Fibroblast of mammary gland (primary cell): Measurements from ENCODE around the gene PTGDS.

Experiments
- DNase-seq: peaks from one replicate; pipeline ENCODE4 v3.0.0-alpha.2; 2010; ENCODE audit warnings: low read depth
- H3K4me3 ChIP-seq: 2 replicates; pipeline ENCODE4 v1.5.1; 2011; ENCODE audit warnings: low read depth, mild to moderate bottlenecking, low read length, moderate library complexity; ENCODE audit not compliant: control insufficient read depth
- TF ChIP-seq, protein P1 (sequence below): conservative IDR thresholded peaks from 2 replicates; pipeline ENCODE4 v1.5.1; 2011; ENCODE audit warnings: low read depth, low read length, inconsistent platforms; ENCODE audit not compliant: control insufficient read depth, insufficient read depth

PTGDS gene

DNA sequence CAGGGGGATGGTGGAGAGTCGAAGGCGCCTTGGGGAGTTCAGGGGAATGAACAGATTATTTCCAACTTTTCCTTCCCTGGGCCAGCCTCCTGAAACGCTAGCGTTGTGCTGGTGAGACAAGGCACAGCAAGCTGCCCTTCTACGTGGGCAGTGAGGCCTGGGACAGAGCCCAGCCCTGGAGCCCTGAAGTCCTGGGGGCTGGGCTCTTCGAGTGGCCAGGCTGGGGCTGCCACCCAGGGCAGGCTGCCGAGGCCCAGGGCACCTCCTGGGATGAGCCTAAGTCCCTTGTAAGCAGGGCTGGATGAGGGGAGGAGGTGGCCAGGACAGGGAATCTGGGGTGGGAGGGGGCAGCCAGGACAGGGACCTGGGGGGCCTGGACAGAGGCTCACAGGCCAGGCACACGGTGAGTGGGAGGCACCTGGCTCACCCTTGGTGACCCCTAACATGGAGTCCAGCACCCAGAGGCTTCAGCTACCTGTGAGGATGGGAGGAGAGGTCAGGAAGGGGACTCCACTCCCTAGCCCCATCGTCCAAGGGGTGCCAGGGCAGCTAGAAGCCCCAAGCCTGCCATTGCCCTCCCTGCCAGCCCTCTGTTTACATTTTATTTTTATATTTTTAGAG, 26.5 kb upstream of the PTGDS start:
- no peak for DNase-seq
- H3K4me3 ChIP-seq, result no peak overlapping the region
- TF ChIP-seq, protein P1, sequence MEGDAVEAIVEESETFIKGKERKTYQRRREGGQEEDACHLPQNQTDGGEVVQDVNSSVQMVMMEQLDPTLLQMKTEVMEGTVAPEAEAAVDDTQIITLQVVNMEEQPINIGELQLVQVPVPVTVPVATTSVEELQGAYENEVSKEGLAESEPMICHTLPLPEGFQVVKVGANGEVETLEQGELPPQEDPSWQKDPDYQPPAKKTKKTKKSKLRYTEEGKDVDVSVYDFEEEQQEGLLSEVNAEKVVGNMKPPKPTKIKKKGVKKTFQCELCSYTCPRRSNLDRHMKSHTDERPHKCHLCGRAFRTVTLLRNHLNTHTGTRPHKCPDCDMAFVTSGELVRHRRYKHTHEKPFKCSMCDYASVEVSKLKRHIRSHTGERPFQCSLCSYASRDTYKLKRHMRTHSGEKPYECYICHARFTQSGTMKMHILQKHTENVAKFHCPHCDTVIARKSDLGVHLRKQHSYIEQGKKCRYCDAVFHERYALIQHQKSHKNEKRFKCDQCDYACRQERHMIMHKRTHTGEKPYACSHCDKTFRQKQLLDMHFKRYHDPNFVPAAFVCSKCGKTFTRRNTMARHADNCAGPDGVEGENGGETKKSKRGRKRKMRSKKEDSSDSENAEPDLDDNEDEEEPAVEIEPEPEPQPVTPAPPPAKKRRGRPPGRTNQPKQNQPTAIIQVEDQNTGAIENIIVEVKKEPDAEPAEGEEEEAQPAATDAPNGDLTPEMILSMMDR, result no peak

DNA sequence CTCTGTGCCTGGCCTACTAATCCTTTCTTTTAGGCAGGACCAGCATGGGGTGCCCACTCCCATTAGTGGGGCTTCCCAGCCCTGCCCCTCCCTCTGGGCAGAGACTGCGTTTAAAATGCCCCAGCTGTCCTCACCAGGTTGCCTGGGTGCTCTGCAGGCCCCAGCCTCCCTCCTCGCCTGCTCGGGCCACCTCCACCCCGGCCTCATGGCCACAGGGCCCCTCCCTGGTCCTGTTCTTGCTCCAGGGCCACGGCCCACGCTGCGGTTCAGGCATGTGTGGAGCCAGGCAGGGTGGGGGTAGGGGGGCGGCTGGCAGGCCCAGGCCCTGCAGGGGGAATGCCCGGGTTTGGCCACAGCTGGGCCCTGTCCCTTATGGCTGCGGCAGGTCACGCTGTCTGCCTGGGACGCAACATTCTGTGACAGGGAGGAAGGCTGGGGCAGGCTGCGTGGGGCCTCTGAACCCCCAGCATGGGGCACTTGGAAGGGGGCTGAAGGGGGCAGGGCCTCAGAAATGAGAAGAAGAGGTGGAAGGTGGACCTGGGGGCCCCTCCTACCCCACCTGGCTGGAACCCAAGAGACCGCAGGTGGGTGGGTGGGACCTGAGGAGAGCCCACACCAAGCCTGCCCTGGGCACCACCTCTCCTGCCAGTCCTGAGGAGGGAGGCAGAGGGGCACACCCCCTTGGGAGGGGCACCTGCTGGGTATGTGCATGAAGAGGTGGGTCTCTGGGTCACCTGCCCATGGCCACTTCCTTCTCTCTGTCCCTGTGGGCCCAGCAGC, 25.6 kb upstream of the PTGDS start, which contains the start of gene LCN12:
LCN12 (plus strand) TSS at position 733 of the 780 bp plus-strand sequence. CDS start 55 bp downstream, outside the sequence.
- no peak within 1 kb of the TSS for H3K4me3 ChIP-seq
- DNase-seq, result no peak
- TF ChIP-seq, protein P1, result no peak

DNA sequence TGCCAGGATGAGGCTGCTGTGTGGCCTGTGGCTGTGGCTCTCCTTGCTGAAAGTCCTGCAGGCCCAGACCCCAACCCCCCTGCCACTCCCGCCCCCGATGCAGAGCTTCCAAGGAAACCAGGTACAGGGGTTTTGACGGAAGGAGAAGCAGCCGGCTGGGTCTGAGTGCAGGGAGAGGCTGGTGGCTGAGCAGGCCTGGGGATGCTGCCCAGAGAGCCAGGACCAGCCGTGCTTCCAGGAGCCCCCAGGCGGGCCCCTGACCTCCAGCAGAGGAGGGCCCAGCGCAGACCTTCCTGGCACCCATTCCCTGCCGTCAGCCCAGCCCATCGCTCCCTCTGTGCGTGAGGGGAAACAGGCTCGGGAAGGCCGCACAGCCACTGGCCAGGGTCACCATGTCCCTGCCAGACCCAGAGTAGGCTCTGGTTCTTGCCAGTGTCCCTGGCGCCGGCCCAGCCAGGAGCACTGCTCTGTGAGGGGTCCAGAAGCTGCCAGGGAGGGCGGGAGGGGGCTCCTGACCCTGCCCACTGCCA, 24.9 kb upstream of the PTGDS start:
- H3K4me3 ChIP-seq, result no peak overlapping the region
- DNase-seq, result no peak
- TF ChIP-seq, protein P1, result no peak

DNA sequence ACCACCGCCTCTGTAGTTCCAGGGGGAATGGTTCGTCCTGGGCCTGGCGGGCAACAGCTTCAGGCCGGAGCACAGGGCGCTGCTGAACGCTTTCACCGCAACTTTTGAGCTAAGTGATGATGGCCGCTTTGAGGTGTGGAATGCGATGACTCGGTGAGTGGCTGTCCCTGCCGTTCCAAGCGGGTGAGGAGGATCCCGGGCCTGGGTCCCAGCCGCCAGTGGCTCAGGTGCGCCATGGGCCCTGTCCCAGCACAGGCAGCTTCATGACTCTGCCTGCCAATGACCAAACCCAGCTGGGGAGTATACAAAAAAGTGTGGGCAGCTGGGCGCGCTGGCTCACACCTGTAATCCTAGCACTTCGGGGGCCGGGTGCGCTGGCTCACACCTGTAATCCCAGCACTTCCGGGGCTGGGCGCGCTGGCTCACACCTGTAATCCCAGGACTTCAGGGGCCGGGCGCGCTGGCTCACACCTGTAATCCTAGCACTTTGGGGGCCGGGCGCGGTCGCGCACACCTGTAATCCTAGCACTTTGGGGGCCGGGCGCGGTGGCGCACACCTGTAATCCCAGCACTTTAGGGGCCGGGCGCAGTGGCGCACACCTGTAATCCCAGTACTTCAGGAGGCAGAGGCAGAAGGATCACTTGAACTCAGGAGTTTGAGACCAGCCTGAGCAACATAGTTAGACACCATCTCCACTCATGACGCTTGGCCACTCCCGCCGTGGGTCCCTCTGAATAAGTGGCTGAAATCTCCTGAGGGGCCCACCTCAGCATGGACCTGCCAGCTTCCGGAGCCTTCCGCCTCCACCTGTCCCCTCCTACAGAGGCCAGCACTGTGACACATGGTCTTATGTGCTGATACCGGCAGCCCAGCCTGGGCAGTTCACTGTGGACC, 24.2 kb upstream of the PTGDS start:
- H3K4me3 ChIP-seq, result no peak overlapping the region

DNA sequence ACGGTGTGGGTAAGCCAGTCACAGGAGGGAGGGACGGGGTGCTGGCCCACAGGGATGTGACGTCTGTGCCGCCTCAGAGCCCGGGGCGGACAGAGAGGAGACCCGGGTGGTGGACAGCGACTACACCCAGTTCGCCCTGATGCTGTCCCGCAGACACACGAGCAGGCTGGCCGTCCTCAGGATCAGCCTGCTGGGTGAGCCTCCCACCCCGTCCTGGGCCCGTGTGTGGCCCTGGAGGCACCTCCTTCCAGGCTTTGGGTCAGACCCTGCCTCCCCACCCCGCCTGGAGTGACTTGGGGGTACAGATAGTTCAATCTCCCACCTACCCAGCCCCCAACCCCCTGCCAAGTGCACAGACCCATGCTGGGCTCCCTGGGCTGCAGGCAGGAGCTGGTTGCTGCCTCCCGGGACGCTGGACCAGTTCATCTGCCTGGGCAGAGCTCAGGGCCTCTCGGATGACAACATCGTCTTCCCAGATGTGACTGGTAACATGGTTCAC, 23.5 kb upstream of the PTGDS start:
- H3K4me3 ChIP-seq, result no peak overlapping the region
- TF ChIP-seq, protein P1, result no peak
- DNase-seq, result no peak

More for the DNA sequence above, 24.2 kb upstream of the PTGDS start:
- DNase-seq, result no peak
- TF ChIP-seq, protein P1, result no peak
